ACHN (cell line): ENCODE results near the gene STAT3.
A peak's percentile ranks its signal among the peaks of the same experiment; 100 is the strongest.
"Not testable (repeated sequence)": the region's sequence is repeated elsewhere in the genome, so short reads cannot be mapped to it uniquely, and the experiment has no call there.

ENCODE experiments used
- DNase-seq: peaks from one replicate; pipeline ENCODE4 v3.0.0-alpha.2; 2015
- in situ Hi-C: cut with HindIII; loops from 2 replicates; pipeline ENCODE4 v1.10.0; 2017; ENCODE audit warnings: low sequenced_read_pairs, low pct_ligation_motif_present, low pct_unique_long_range_greater_than_20kb

Gene STAT3

GRCh38 chr17:42333053-42333452 lies 55.2 kb downstream of the STAT3 start:
- in situ Hi-C loops, result no loop called here

DNA sequence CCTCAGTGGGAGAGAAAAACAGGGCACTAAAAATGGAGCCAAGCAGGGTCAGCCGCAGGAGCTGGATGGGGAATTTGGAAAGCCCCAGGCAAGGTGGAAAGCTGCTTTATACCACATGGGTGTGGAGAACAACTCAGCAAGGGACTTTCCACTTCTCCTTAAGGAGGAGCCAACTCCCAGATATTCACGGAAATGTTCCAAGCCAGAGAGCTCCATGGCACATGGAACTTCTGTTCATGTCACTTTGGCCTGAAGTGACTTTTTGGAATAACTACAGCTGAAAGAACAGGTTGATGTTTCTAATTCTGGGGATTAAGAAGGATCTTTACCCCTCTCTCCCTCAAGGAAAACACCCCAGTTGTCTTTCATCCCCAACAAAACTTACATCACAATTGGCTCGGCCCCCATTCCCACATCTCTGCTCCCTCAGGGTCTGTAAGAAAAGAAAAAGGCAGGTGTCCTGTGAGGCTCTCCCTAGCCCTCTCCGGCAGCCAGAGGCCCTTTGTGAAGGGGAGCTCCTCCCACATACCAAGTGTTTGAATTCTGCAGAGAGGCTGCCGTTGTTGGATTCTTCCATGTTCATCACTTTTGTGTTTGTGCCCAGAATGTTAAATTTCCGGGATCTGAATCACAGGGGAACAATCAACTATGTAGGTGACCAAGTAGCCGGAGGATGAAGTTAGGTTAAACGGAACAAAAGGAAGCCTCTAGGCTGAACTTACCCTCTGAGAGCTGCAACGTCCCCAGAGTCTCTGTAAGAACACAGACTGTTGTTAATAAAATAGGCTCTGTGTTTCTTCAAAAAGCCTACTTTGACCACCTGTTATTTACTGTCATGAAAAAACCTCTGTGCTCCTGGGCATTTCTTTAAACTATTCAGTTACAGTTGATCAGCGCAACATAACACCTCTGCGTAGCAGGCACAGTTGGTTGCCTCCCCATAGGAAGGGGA lies 58.9 kb downstream of the STAT3 start:
- in situ Hi-C loops, result no loop called here
- peak; percentile 73 for DNase-seq

More at GRCh38 chr17:42333053-42333452, 55.2 kb downstream of the STAT3 start:
- no peak for DNase-seq

- peak; percentile 91 for DNase-seq
- in situ Hi-C loops, result no loop called here
These were observed 63.2 kb downstream of the STAT3 start for GRCh38 chr17:42325026-42325425.

GRCh38 chr17:42323268-42323773 lies 64.9 kb downstream of the STAT3 start:
- in situ Hi-C loops, result no loop called here
- no peak for DNase-seq

- in situ Hi-C loops, result no loop called here
- peak; percentile 94 for DNase-seq
These were observed 65.6 kb downstream of the STAT3 start for GRCh38 chr17:42322382-42323267.

GRCh38 chr17:42321555-42321954 lies 66.7 kb downstream of the STAT3 start:
- in situ Hi-C loops, result no loop called here
- DNase-seq, result no peak

- in situ Hi-C loops, result loop anchor here (10.0 kb wide), 1 partner anchor 207 kb away; no protein-coding TSS in a partner anchor
- DNase-seq, result not testable (repeated sequence)
These were observed 70.3 kb downstream of the STAT3 start for GRCh38 chr17:42317967-42318366.

DNA sequence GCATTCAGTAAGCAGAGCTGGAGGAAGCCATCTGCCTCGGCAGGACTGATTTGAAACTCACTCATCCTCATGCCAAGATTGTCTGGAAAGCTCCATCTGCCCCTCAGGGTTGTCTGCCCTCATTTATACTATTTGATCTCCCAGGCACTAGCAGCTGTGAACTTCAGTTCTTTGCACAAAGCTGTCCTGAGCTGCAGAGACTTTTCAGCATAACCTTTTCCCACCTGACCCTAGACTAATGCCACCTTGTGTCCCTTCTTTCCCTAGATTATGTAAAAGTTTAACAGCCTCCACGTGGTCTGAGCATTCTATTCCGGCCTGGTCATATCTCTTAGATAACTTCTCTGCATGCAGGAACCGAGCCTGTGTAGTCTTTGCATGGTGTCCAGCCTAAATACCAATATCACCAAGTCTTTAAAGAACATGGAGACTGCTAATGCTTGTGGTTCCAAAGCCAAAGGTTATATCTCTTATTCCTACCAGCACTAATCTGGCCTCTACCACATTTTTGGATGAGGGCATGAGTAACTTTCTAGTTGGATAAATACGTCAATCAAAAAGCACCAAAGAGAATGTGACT lies 70.9 kb downstream of the STAT3 start:
- in situ Hi-C loops, result loop anchor here (10.0 kb wide), 1 partner anchor 207 kb away; no protein-coding TSS in a partner anchor

DNA sequence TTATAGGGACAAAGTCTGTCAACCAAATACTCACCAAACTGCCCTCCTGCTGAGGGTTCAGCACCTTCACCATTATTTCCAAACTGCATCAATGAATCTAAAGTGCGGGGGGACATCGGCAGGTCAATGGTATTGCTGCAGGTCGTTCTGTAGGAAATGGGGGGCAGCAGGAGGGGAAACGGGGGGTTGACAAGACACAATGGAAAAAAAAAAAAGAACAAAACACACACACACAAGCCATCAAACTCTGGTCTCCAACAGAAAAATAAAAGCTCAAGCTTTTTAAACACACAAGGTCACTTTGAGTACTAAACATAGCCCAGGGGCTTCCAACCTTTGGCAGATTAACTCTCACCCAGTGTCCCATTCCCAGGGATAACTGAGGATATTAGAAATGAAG lies 71.5 kb downstream of the STAT3 start:
- DNase-seq, result no peak
- in situ Hi-C loops, result loop anchor here (10.0 kb wide), 1 partner anchor 208 kb away; no protein-coding TSS in a partner anchor

More for the DNA sequence above, 70.9 kb downstream of the STAT3 start:
- DNase-seq, result no peak

- in situ Hi-C loops, result loop anchor here (10.0 kb wide), 1 partner anchor 209 kb away; no protein-coding TSS in a partner anchor
- no peak for DNase-seq
These were observed 72.7 kb downstream of the STAT3 start for GRCh38 chr17:42315402-42316156.

DNA sequence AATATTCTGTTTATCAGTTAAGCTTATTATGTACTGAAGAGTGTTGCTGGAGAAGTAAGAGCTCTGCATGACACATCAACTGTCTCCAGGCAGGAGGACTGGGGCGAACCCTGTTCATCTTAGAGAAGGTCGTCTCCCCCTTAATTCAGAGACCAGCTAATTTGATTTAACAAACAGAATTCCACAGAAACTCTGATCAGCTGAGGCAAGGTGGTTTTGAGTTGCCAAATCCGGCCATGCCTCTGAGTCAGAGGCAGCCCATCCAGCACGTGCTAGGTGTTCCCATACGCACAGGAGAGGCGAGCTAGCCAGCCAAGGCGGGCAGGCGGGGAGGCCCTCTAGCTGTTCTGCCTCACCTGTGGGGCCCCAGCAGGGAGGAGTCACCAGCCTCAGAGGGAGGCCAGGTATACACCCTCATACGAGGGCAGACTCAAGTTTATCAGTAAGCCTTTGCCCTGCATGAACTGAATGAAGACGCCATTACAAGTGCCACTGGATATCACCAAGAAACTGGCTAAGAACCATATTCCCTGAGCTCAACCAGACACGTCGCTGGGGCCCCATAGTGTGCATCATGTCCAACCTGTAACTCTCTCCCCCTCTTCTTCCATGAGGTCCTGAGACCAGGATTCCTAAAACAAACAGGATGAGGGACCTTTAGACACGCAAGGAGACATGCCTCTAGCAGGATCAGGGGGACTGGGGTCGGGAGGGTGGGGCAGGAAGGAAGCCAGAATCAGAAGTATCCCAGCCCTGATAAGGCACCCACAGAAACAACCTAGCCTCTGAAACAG lies 74.3 kb downstream of the STAT3 start:
- no peak for DNase-seq
- in situ Hi-C loops, result loop anchor here (10.0 kb wide), 1 partner anchor 211 kb away; no protein-coding TSS in a partner anchor

DNA sequence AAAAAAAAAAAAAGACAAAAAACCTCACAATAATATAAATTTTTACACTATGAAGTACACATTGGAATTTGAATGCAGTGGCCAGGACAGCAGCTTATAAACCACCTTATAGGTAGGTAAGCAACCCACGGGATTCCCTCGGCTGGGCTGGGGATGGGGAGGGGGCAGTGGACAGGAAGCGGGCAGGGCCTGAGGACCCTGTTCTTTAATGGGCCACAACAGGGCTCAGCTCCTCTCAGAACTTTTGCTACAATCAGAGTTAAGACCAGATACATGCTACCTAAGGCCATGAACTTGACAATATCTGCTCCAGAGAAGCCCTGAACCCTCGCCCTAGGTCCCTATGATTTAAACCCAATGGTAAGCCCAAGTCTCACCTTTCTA lies 74.9 kb downstream of the STAT3 start:
- DNase-seq, result no peak
- in situ Hi-C loops, result loop anchor here (10.0 kb wide), 1 partner anchor 211 kb away; no protein-coding TSS in a partner anchor

DNA sequence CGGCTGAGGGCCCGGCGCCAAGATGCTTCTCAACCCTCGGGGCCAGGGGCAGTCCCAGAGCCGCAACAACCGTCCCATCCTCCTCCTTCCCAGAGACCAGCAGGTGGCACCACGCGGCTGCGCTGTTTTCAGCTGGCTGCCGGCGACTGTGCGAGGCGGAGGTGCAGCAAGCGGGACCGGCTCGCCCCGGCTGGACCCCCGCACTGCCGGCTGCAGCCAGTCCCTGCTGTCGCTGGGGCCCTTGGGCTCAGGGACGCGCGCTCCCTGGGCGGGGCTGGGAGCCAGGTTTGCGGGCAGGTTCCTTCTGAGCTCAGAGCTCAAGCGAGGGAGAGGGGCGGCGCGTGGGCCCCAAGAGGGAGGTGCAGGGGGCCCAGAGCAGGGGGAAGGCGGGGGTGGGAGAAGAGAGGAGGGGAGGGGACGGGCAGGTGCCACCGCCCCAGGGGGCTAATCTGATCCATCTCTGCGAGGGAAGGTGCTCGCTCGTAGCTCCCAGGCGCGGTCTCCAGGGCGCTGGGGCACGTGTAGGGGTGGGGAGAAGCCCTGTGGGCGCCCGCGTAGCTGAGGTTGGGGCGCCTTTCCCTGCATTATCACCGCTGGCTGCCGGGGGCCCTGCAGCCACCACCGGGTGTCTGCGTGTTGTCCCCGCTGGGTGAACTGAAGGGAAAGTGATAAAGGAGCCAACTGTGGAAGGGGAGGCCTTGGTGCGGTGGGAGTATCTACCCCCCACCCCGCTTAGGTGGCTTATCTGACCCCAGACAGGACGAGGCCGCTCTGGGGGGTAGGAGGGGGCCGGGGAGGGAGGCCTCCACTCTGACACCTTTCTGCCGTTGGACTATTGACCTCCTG lies 75.7 kb downstream of the STAT3 start:
- in situ Hi-C loops, result loop anchor here (10.0 kb wide), 1 partner anchor 212 kb away; no protein-coding TSS in a partner anchor
- peak; percentile 73 for DNase-seq

DNA sequence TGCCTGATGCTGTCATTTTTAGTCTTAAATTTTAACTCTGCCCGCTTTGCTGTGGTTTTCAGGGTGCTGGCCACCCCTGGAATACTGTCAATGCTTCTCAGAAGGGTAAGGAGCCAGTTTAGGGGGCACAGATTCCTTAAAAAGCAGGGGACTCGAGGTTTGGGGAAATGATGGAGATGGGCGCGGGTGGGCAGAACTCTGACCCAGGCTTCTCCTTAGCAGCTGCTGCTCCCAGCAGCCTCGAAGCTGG lies 76.3 kb downstream of the STAT3 start:
- in situ Hi-C loops, result loop anchor here (10.0 kb wide), 1 partner anchor 213 kb away; no protein-coding TSS in a partner anchor
- no peak for DNase-seq

- in situ Hi-C loops, result loop anchor here (10.0 kb wide), 1 partner anchor 213 kb away; no protein-coding TSS in a partner anchor
- no peak for DNase-seq
These were observed 76.8 kb downstream of the STAT3 start for GRCh38 chr17:42311240-42312034.
